ENCODE measurements around the gene TOMT. TPM values are rescaled to one million over a fixed set of nuclear protein-coding genes. Genes with fewer than 3 reads are reported as not detected.

TOMT gene
- total and polyA plus RNA-seq, 2 experiments from 2014 or later, result not detected

GRCh38 chr11:72120930-72121329 is 15.2 kb downstream of the TOMT start:
- H3K4me1 Mint-ChIP-seq, result no peaks in the 10 kb centered on the region
- peaks cover 8% of the 10 kb centered on the region for H3K27me3 Mint-ChIP-seq (ENCODE audit: insufficient read depth, low read depth, poor library complexity)
- Histone ChIP-seq H3K4me3 (no peak overlapping the region), H2AFZ (no peak overlapping the region), H3K9me2 (ENCODE audit: insufficient read depth) (0 out of 2 replicates have a peak, but pooled peaks cover 3% of the 10 kb centered on the region), H4K20me1 (replicated peaks; ENCODE audit: insufficient read depth) (no peaks in the 10 kb centered on the region), H3K4me1 (ENCODE audit: insufficient read depth) (no peaks in the 10 kb centered on the region), H3K79me2 (replicated peaks; ENCODE audit: insufficient read depth) (no peaks in the 10 kb centered on the region), H3K27ac (ENCODE audit: low read depth) (no peak overlapping the region), H3K4me2 (no peak overlapping the region), H3K36me3 (ENCODE audit: insufficient read depth) (no peaks in the 10 kb centered on the region; the same call in 1 of the 2 replicates), H3K27me3 (ENCODE audit: insufficient read depth) (peaks cover 12% of the 10 kb centered on the region), H3F3A (replicated peaks; ENCODE audit: low read depth) (no peaks in the 10 kb centered on the region)
- no peak overlapping the region for H3K4me3 Mint-ChIP-seq
- H3K36me3 Mint-ChIP-seq (ENCODE audit: low read depth), result no peaks in the 10 kb centered on the region
- DNase-seq (ENCODE audit: low spot score) (no peak), ATAC-seq (no peak)
- H3K9me3 Mint-ChIP-seq, result peaks cover 25% of the 10 kb centered on the region
- TF ChIP-seq ZNF114 (CRISPR knock-in tag; IDR thresholded peaks at IDR 0.05) (no peak), ZNF331 (CRISPR knock-in tag; IDR thresholded peaks at IDR 0.05; ENCODE audit: low read depth) (no peak), CREB1 (CRISPR knock-in tag; IDR thresholded peaks at IDR 0.05; ENCODE audit: low read depth) (no peak), REST (IDR thresholded peaks at IDR 0.05; ENCODE audit: unreplicated experiment) (no peak), POLR2AphosphoS5 (IDR thresholded peaks at IDR 0.05; ENCODE audit: low read depth) (no peak), NANOG (IDR thresholded peaks at IDR 0.05; ENCODE audit: borderline replicate concordance) (no peak), JUNB (IDR thresholded peaks at IDR 0.05; ENCODE audit: unreplicated experiment) (no peak), CTCF (conservative IDR thresholded peaks at IDR 0.05; ENCODE audit: low read depth in 2 of 2) (no peak), ZNF462 (CRISPR knock-in tag; IDR thresholded peaks at IDR 0.05) (no peak), EZH2 (IDR thresholded peaks at IDR 0.05; ENCODE audit: low read depth, unreplicated experiment) (no peak), EZH2phosphoT487 (IDR thresholded peaks at IDR 0.05; ENCODE audit: unreplicated experiment) (no peak), STAT1 (IDR thresholded peaks at IDR 0.05; ENCODE audit: unreplicated experiment) (no peak), ETS1 (IDR thresholded peaks at IDR 0.05) (no peak)
- H3K27ac Mint-ChIP-seq, result no peak overlapping the region

All from GM23338 (cell line).